ENCODE measurements around the gene MYO5C. TPM values are rescaled to one million over a fixed set of nuclear protein-coding genes. Genes with fewer than 3 reads are reported as not detected.
"Not testable (repeated sequence)": the region's sequence is repeated elsewhere in the genome, so short reads cannot be mapped to it uniquely, and the experiment has no call there.

MYO5C gene
- total RNA-seq, 6 donors from 2014 or later: 59.9 to 128 (median 84.5) TPM

GRCh38 chr15:52171386-52171785 is 124.2 kb downstream of the MYO5C start:
- TF ChIP-seq, protein P1, sequence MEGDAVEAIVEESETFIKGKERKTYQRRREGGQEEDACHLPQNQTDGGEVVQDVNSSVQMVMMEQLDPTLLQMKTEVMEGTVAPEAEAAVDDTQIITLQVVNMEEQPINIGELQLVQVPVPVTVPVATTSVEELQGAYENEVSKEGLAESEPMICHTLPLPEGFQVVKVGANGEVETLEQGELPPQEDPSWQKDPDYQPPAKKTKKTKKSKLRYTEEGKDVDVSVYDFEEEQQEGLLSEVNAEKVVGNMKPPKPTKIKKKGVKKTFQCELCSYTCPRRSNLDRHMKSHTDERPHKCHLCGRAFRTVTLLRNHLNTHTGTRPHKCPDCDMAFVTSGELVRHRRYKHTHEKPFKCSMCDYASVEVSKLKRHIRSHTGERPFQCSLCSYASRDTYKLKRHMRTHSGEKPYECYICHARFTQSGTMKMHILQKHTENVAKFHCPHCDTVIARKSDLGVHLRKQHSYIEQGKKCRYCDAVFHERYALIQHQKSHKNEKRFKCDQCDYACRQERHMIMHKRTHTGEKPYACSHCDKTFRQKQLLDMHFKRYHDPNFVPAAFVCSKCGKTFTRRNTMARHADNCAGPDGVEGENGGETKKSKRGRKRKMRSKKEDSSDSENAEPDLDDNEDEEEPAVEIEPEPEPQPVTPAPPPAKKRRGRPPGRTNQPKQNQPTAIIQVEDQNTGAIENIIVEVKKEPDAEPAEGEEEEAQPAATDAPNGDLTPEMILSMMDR (IDR thresholded peaks at IDR 0.05): no peak
- TF ChIP-seq EP300 (IDR thresholded peaks at IDR 0.05) (no peak), POLR2AphosphoS5 (IDR thresholded peaks at IDR 0.05) (no peak), POLR2A (IDR thresholded peaks at IDR 0.05) (no peak)
- WGBS, 2 donors: 25 to 39% methylated on average over 4 of the region's 4 CpGs
- Histone ChIP-seq H3K9me3 (no peaks in the 10 kb centered on the region), H3K27me3 (no peaks in the 10 kb centered on the region), H3K36me3 (no peaks in the 10 kb centered on the region), H3K4me1 (no peaks in the 10 kb centered on the region), H3K4me3 (no peak overlapping the region), H3K27ac (no peak overlapping the region)
- DNase-seq: no peak
- ATAC-seq (ENCODE audit: low FRiP score in 2 of 2): no peak

- 96 to 99% methylated on average over 3 of the region's 3 CpGs for WGBS, 2 donors
- H3K4me3 ChIP-seq; H3K27ac ChIP-seq; H3K4me1 ChIP-seq; H3K9me3 ChIP-seq; H3K36me3 ChIP-seq; H3K27me3 ChIP-seq; DNase-seq; ATAC-seq (ENCODE audit: low FRiP score in 2 of 2): not testable (repeated sequence)
These were observed 125.4 kb downstream of the MYO5C start for GRCh38 chr15:52170199-52170598.

DNA sequence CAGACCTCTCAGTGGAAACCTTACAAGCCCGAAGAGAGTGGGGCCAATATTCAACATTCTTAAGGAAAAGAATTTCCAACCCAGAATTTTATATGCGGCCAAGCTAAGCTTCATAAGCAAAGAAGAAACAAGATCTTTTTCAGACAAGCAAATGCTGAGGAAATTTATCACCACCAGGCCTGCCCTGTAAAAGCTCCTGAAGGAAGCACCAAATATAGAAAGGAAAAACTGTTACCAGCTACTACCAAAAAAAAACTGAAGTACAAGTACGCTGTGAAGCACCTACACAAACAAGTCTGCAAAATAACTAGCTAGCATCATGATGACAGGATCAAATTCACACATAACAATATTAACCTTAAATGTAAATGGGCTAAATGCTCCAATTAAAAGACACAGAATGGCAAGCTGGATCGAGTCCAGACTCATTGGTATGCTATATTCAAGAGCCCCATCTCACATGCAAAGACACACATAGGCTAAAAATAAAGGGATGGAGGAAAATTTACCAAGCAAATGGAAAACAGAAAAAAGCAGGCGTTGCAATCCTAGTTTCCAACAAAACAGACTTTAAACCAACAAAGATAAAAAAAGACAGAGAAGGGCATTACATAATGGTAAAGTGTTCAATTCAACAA is 130.0 kb downstream of the MYO5C start:
- not testable (repeated sequence) for DNase-seq; H3K27ac ChIP-seq; H3K27me3 ChIP-seq; H3K4me1 ChIP-seq; H3K36me3 ChIP-seq; ATAC-seq (ENCODE audit: low FRiP score in 2 of 2); H3K4me3 ChIP-seq; H3K9me3 ChIP-seq
- 83 to 88% methylated on average over 5 of the region's 5 CpGs for WGBS, 2 donors

- TF ChIP-seq POLR2AphosphoS5 (IDR thresholded peaks at IDR 0.05): no peak
- no peak for TF ChIP-seq EP300 (IDR thresholded peaks at IDR 0.05)
- TF ChIP-seq, protein P1 (IDR thresholded peaks at IDR 0.05): no peak
- TF ChIP-seq POLR2A (IDR thresholded peaks at IDR 0.05): no peak
- Histone ChIP-seq H3K4me3 (no peak overlapping the region), H3K27ac (no peak overlapping the region), H3K4me1 (no peaks in the 10 kb centered on the region), H3K9me3 (no peaks in the 10 kb centered on the region), H3K36me3 (peaks cover 0 to 10% (median 4%) of the 10 kb centered on the region in 4 donors), H3K27me3 (no peaks in the 10 kb centered on the region)
- WGBS, 2 donors: 79 to 92% methylated on average over 2 of the region's 2 CpGs
- ATAC-seq (ENCODE audit: low FRiP score in 2 of 2): no peak
- DNase-seq: no peak
These were observed 130.9 kb downstream of the MYO5C start for GRCh38 chr15:52164631-52165265.

DNA sequence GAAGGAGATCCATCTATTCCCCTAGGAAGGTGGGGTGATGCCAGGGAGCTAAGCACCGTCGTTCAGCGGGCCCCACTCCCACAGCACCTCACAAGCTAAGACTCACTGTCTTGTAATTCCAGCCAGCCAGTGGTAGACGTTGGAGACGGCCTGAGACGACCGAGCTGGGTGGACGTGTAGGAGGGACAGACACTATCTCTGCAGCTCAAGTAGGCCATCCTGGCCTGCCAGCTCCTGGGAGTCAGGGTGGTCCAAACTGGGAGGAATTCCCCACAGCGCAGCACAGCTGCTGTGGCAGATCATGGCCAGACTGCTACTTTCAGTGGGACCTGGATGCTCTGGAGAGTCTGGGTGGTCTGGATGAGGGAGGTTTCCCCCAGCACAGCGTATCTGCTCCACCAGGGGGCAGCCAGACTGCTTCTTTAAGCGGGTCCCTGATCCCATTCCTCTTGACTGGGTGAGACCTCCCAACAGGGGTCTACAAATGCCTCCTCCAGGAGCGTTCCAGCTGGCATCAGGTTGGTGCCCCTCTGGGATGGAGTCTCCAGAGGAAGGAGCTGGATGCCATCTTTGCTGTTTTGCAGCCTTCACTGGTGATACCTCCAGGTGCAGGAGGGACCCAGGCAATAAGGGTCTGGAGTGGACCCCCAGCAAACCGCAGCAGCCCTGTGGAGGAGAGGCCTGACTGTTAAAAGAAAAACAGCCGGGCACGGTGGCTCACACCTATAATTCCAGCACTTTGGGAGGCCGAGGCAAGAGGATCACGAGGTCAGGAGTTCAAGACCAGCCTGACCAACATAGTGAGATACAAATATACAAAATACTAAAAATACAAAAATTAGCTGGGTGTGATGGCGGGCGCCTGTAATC is 132.0 kb downstream of the MYO5C start:
- TF ChIP-seq, protein P1 (IDR thresholded peaks at IDR 0.05): peak in 1 of 6 experiments; percentile 7
- no peak for TF ChIP-seq POLR2A (IDR thresholded peaks at IDR 0.05)
- Histone ChIP-seq H3K27me3 (no peaks in the 10 kb centered on the region), H3K36me3 (peaks cover 0 to 10% (median 4%) of the 10 kb centered on the region in 4 donors), H3K4me1 (no peaks in the 10 kb centered on the region), H3K9me3 (no peaks in the 10 kb centered on the region), H3K27ac (no peak overlapping the region), H3K4me3 (no peak overlapping the region)
- ATAC-seq (ENCODE audit: low FRiP score in 2 of 2) (peak; percentile 10 to 55), DNase-seq (no peak)
- 94% methylated on average over 15 to 19 of the region's 19 CpGs for WGBS, 2 donors

Measured in upper lobe of left lung (tissue), 6 donors.